ENCODE results near the gene RAD51. TPM values are rescaled to one million over a fixed set of nuclear protein-coding genes. Genes with fewer than 3 reads are reported as not detected.

Gene RAD51
- total and polyA plus RNA-seq, 2 of the 8 experiments (the other 6 are each of a cell fraction or from before 2014, with no cell fraction given), result 32.2 to 42.4 TPM

DNA sequence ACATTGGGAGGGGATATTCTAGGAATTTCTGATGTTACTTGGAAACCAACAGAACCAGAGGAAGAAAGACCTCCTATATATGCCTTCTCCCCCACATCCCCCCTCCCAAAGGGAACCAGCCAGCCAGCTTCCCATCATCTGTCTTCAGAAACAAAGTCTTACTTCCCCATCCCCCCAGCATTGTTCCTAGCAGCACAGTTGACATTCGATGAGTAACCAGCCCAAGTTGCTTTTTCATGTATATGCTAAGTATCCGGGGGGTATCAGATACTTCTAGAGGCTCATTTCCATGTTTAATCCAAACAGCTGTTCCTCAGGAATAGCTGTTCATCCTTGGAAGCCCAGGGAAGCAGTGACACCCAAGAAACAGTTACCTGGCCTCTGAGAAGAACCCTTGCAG lies 44.1 kb downstream of the RAD51 start (continued):
- peak; percentile 65; the same call in 1 of the 2 replicates for TF ChIP-seq JUND (IDR thresholded peaks at IDR 0.05; ENCODE audit: low read length)
- TF ChIP-seq, protein P1, sequence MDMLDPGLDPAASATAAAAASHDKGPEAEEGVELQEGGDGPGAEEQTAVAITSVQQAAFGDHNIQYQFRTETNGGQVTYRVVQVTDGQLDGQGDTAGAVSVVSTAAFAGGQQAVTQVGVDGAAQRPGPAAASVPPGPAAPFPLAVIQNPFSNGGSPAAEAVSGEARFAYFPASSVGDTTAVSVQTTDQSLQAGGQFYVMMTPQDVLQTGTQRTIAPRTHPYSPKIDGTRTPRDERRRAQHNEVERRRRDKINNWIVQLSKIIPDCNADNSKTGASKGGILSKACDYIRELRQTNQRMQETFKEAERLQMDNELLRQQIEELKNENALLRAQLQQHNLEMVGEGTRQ (IDR thresholded peaks at IDR 0.05; ENCODE audit: low read length), result no peak
- no peak for TF ChIP-seq EP300 (IDR thresholded peaks at IDR 0.05; ENCODE audit: borderline replicate concordance in 1 of 2, low read depth in 2 of 2, low read length in 2 of 2)
- no peak for TF ChIP-seq CBX5 (IDR thresholded peaks at IDR 0.05; ENCODE audit: low read depth, low read length)
- no peak for TF ChIP-seq BACH1 (IDR thresholded peaks at IDR 0.05; ENCODE audit: low read length)
- TF ChIP-seq SIN3A (conservative IDR thresholded peaks at IDR 0.05 in 1 of 2, IDR thresholded peaks at IDR 0.05 in 1 of 2; ENCODE audit: low read depth in 1 of 2, low read length in 2 of 2), result peak in 1 of 2 experiments; percentile 85; a peak in 1 of 4 replicates
- no peak for TF ChIP-seq SRF (IDR thresholded peaks at IDR 0.05; ENCODE audit: low read depth, low read length)
- TF ChIP-seq, protein P2, sequence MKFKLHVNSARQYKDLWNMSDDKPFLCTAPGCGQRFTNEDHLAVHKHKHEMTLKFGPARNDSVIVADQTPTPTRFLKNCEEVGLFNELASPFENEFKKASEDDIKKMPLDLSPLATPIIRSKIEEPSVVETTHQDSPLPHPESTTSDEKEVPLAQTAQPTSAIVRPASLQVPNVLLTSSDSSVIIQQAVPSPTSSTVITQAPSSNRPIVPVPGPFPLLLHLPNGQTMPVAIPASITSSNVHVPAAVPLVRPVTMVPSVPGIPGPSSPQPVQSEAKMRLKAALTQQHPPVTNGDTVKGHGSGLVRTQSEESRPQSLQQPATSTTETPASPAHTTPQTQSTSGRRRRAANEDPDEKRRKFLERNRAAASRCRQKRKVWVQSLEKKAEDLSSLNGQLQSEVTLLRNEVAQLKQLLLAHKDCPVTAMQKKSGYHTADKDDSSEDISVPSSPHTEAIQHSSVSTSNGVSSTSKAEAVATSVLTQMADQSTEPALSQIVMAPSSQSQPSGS (IDR thresholded peaks at IDR 0.05; ENCODE audit: low read length), result no peak
- TF ChIP-seq TAF7 (optimal IDR thresholded peaks at IDR 0.05; ENCODE audit: borderline replicate concordance, low read depth, low read length), result no peak
- TF ChIP-seq HDAC6 (IDR thresholded peaks at IDR 0.05; ENCODE audit: low read depth, low read length), result no peak
- no peak for TF ChIP-seq BRCA1 (IDR thresholded peaks at IDR 0.05; ENCODE audit: low read depth, low read length)
- no peak for TF ChIP-seq SP2 (IDR thresholded peaks at IDR 0.05; ENCODE audit: low read length)
- no peak for TF ChIP-seq POLR2AphosphoS5 (IDR thresholded peaks at IDR 0.05; ENCODE audit: low read depth, low read length)
